NCI-H345 treated with DMSO at 0.1 percent for 48 hours (cell line): ENCODE results near the gene CHST9.

ENCODE experiments used
- DNase-seq: peaks from one replicate; lab custom pipeline; 2025; ENCODE audit not compliant: unreplicated experiment; lab: John Stamatoyannopoulos, UW

CHST9 gene

DNA sequence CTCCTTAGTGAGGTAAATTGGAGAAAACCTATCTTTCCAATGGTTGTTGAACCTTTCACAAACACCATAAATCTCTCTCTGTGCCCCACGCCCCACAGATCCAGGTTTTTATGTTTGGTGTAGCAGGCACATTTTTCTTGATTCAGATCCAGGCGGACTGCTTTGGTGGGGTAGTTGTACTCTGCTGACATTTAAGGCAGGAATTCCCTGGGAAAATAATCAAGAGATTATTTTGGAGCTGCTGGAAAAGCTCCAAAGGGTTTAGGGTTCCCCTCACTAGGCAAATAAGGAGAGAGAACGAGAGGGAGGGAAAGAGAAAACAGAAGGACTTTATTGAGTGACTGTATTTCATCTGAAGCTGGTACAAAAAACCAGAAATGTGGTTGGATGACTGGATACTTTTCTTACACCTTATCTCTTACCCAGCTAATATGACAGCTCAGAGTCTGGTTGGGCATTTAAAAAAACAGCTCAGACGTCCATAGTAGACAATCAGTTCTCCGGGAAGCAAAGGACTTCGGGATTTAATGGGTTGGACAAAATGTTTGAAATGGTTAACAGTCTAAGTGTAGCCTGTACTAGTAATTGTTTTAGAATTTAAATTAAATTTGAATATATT, 316.0 kb downstream of the CHST9 start:
- DNase-seq = no peak

DNA sequence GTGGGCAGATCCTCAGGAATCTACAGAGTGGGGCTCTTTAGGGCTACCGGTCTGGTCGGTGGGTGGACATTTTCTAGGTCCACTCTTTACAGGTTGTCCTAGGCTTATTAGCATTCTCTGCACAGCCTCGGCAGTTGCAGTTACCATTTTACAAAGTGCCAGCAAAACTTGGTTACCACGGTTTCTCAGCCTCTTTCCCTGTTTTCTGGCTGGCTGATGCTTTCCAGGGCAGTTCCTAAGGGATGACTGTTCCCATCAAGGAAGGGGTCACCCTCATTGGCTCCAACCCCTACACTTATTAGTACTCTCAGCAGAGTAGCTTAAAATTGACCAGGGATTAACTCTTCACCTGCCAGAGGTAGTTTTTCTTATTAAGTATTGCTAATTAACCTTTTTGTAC, 317.6 kb downstream of the CHST9 start:
- DNase-seq = no peak

DNA sequence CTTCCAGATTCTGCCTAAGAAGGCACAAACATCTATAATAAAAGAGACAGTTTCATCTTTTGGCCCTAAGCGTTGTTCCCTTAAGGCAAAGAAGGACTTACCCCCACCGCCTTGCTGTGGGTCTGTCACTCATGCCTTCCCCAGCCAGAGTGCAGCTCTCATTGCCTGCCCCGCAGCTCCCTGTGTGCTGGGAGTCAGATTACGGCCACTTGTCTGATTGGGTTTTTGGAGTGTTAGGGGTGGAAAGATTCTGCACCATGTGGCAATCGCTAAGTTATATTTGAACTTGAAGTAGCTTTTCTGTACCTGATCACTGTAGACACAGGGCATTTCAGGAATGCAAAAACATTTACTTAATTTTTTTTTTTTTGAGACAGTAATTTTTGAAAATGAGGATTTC, 319.6 kb downstream of the CHST9 start, which contains the start of gene AQP4:
TSS of gene AQP4 (minus strand) at position 151 of the 400 bp plus-strand sequence. CDS start at position 133, 18 bp downstream.
- DNase-seq = peak; percentile 28

DNA sequence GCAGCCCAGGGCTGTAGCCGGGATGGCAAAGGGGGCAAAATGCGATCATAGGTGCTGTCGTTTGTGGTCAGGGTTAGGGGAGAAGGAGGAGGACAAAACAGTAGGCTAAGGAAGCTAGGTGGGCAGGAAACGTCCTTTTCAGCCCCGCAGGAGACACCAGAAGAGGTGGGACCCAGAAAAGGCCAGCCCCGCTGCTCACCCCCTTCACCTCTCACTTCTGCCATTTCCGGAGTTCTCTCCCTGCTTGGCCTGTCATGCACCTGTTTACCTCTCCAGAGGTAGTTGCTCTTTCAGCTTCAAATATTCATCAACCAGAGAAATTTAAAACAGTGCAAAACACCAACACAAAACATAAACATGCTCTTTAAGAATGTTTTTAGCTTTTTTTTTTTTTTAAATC, 320.4 kb downstream of the CHST9 start:
- no peak for DNase-seq

DNA sequence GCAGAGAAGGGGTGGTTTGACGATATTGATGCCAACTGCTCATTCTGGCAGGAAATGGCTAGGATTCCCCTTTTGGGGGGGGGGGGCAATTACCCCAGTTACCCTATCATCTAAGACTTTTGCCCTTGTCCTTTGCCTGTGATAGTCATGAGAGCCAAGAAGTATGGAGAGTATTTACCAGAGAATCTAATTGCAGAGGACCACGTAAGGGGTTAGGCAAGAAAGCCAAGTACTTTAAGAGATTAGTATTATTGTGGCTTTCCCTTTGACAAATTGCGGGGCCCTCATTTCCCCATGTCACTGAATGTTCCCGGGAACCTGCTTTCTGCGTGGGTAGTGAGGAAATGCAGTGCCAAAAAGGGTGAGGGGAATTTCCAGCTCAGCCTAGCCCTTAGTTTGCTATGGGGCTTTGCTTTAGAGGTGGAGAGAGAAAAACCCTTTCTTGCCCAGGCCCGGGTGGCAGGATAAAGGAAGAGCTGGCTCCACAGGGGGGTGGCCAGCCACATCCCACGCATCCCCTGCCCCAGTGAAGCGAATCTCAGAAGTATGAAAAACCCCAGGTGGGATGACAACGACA, 321.1 kb downstream of the CHST9 start:
- DNase-seq = no peak

DNA sequence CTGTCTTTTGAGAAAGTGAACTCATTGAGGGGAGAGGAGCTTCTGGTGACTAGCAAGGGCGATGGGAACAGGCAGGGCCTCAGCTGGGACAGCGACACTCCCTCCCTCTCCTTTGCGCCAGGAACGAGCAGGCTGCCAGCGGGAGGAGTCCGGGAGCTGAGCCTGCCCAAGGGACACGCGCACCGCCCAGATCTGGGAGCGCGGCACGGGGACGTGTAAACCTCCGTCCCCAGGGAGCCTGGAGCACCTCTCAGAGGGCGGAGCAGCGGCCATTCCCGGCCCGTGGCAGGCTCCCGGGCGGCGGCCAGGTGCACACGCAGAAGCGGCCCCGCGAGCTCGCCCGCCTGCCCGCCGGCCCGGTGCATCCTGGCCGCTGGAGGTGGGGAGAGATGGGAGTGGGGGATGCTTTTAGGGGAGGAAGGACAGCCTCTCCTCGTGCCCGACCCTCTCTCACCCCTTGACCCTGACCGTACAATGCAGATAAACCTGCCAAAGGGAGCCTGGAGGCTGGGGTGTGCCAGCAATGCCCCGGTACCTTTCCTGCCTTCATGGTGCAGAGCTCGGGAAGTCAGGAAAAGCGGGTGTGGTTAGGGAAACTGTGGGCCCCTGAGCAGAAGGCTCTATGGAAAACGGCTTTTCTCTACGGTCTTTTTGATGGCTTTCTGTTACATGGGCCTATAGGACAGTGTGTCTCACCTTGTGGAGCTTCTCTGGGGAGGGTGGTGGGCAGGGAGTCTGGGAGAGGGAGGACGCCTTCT, 321.8 kb downstream of the CHST9 start:
- DNase-seq = peak; percentile 70

DNA sequence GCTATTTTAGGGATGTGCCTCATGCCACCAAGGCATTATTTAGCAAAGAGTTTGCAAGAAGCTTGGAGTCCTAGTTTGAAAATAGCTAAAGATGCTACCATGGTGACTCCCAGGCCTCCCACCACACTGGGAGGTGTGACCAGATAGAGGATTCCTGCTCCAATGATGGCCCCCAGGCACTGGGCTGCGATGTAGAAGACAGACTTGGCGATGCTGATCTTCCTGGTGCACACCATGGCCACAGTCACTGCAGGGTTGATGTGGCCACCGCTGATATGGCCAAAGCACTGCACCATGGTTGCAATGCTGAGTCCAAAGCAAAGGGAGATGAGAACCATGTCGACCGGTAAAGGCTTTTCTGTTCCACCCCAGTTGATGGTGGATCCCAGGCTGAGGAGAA, 323.0 kb downstream of the CHST9 start:
- no peak for DNase-seq
